Effector memory CD8-positive, alpha-beta T cell (primary cell): ENCODE results near the gene HS3ST4.
"Not testable (repeated sequence)": the region's sequence is repeated elsewhere in the genome, so short reads cannot be mapped to it uniquely, and the experiment has no call there.

ENCODE experiments used
- ATAC-seq: fragments of 150-1000 bp; cut with Tn5 transposase; replicated peaks from 2 replicates; pipeline ENCODE4 v1.10.0; 2021; ENCODE audit warnings: mild to moderate bottlenecking, moderate library complexity
- DNase-seq, 3 experiments: peaks; one replicate each; pipeline ENCODE4 v3.0.0; 2021
- H3K27ac Mint-ChIP-seq, 2 donors: one replicate each; pipeline ENCODE4 v1.8.0; 2022; ENCODE audit warnings: mild to moderate bottlenecking in 2 of 2, mixed read lengths in 2 of 2, moderate library complexity in 2 of 2
- H3K27me3 Mint-ChIP-seq, 2 donors: one replicate each; pipeline ENCODE4 v1.8.0; 2022; ENCODE audit warnings: mixed read lengths in 2 of 2
- H3K36me3 Mint-ChIP-seq: one replicate; pipeline ENCODE4 v1.8.0; 2022; ENCODE audit warnings: mild to moderate bottlenecking, moderate library complexity, mixed read lengths; ENCODE audit not compliant: insufficient read depth
- H3K4me1 Mint-ChIP-seq, 2 donors: one replicate each; pipeline ENCODE4 v1.8.0; 2022; ENCODE audit warnings: low read depth in 2 of 2, mixed read lengths in 2 of 2
- H3K4me3 Mint-ChIP-seq, 2 donors: one replicate each; pipeline ENCODE4 v1.8.0; 2022; ENCODE audit warnings: mild to moderate bottlenecking in 2 of 2, mixed read lengths in 2 of 2, moderate library complexity in 2 of 2
- H3K9me3 Mint-ChIP-seq, 2 donors: one replicate each; pipeline ENCODE4 v1.8.0; 2022; ENCODE audit warnings: mixed read lengths in 2 of 2

Gene HS3ST4

DNA sequence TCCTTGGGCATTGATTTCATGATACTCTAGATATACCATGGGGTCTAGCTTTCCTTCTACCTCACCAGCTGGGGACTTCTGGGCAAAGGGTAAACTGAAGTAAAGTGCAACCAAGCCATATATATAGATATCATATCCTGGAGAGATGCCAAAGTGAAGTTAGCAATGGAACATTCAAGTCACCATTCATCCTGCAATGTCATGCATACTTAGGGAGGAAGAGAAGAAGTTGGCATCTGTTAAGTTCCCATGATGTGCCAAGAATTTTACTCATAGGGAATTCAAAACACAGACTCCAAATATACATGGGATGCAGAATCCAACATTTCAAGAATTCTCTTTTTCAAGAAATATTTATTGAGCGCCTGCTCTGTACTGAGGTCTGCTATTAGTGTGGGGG is 399.8 kb downstream of the HS3ST4 start:
- Mint-ChIP-seq H3K9me3 (peaks cover 3 to 7% of the 10 kb centered on the region in 2 donors), H3K4me3 (no peak overlapping the region), H3K27me3 (peaks cover 16 to 62% of the 10 kb centered on the region in 2 donors), H3K4me1 (no peaks in the 10 kb centered on the region), H3K36me3 (peaks cover 3% of the 10 kb centered on the region), H3K27ac (no peak overlapping the region)
- DNase-seq (no peak), ATAC-seq (no peak)

GRCh38 chr16:26098206-26098605 is 406.4 kb downstream of the HS3ST4 start:
- not testable (repeated sequence) for H3K4me1 Mint-ChIP-seq, H3K27me3 Mint-ChIP-seq, DNase-seq, H3K4me3 Mint-ChIP-seq, H3K36me3 Mint-ChIP-seq, H3K27ac Mint-ChIP-seq, ATAC-seq
- peaks cover 4 to 13% of the 10 kb centered on the region in 2 donors for H3K9me3 Mint-ChIP-seq

GRCh38 chr16:26102369-26102768 is 410.6 kb downstream of the HS3ST4 start:
- peaks cover 0 to 10% of the 10 kb centered on the region in 2 donors for H3K27me3 Mint-ChIP-seq
- H3K4me1 Mint-ChIP-seq, result no peaks in the 10 kb centered on the region
- peaks cover 5 to 14% of the 10 kb centered on the region in 2 donors for H3K9me3 Mint-ChIP-seq
- no peak overlapping the region for H3K4me3 Mint-ChIP-seq
- no peaks in the 10 kb centered on the region for H3K36me3 Mint-ChIP-seq
- H3K27ac Mint-ChIP-seq, result no peak overlapping the region
- ATAC-seq (no peak), DNase-seq (no peak)

DNA sequence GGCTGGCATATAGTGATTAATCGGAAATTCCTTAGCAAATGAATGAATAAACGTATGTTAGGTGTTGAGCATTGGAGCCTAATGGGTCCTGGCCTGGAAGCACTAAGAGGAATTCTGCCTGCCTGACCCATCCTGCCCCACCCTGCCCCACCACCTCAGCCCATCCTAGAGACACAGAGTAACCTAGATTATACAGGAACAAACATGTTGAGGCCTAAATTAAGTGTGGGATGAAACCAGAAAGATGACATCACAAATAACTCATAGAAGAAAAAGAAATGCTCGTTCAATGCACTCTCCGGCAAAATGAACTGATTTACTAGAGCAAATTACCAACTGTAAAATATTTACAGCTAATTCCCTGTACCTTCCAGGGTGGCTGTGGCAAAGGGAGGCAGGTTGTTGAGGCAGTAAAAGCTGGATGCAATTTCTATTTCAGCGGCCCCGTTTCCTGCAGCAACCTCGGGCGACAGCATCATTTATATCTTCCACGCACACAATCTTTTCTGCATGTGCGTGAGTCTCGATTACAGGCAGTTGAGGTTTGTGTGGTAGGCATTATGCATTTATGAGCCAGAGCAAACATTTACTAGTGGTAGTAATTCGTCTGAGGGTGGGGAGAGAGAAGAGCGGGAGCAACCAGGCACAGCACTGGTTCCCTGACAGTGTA is 417.2 kb downstream of the HS3ST4 start:
- peaks cover 2 to 8% of the 10 kb centered on the region in 2 donors for H3K9me3 Mint-ChIP-seq
- H3K27ac Mint-ChIP-seq, result no peak overlapping the region
- H3K27me3 Mint-ChIP-seq, result peaks cover 0 to 14% of the 10 kb centered on the region in 2 donors
- no peaks in the 10 kb centered on the region for H3K4me1 Mint-ChIP-seq
- H3K36me3 Mint-ChIP-seq, result no peaks in the 10 kb centered on the region
- no peak for ATAC-seq
- DNase-seq, result no peak
- no peak overlapping the region for H3K4me3 Mint-ChIP-seq

DNA sequence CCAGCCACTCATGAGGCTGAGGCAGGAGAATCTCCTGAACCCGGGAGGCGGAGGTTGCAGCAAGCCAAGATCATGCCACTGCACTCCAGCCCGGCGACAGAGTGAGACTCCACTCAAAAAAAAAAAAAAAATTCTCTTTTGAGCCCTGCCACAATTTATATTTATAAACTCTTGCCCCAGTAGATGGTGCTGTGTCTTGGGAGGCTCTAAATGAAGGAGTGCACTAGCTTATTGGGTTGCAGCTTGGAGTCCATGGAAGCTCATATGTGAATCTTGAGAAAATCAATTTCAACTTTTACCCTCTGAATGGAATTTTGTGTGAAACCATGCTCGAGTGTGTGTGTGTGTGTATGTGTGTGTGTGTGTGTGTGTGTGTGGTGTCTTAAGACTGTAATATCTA is 420.1 kb downstream of the HS3ST4 start:
- H3K4me1 Mint-ChIP-seq, result no peaks in the 10 kb centered on the region

DNA sequence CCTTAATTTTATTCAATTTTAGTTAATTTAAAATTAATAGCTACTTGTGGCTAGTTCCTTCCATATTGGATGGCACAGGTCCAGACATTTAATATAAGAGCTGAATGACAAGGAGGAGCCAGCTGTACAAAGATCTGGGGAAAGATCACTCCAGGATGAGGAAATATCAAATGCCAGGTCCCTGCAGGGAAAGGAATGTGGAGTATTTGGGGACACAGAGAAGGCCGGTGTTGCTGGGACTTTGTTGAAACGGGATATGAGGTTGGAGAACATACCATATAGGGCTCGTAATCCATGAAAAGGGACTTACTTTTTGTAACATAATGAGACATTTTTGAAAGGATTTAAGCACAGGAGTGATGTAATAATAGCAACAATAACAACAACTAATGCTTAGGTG is 426.8 kb downstream of the HS3ST4 start:
- H3K4me3 Mint-ChIP-seq, result no peak overlapping the region
- no peaks in the 10 kb centered on the region for H3K4me1 Mint-ChIP-seq
- ATAC-seq (no peak), DNase-seq (no peak)
- H3K36me3 Mint-ChIP-seq, result no peaks in the 10 kb centered on the region
- peaks cover 0 to 23% of the 10 kb centered on the region in 2 donors for H3K27me3 Mint-ChIP-seq
- H3K27ac Mint-ChIP-seq, result no peak overlapping the region
- H3K9me3 Mint-ChIP-seq, result no peaks in the 10 kb centered on the region

More for the DNA sequence above, 420.1 kb downstream of the HS3ST4 start:
- H3K36me3 Mint-ChIP-seq, result no peaks in the 10 kb centered on the region
- no peak overlapping the region for H3K27ac Mint-ChIP-seq
- no peaks in the 10 kb centered on the region for H3K9me3 Mint-ChIP-seq
- H3K27me3 Mint-ChIP-seq, result peaks cover 0 to 13% of the 10 kb centered on the region in 2 donors
- H3K4me3 Mint-ChIP-seq, result no peak overlapping the region
- ATAC-seq, result no peak
- DNase-seq, result no peak

- H3K27ac Mint-ChIP-seq, result no peak overlapping the region
- no peaks in the 10 kb centered on the region for H3K9me3 Mint-ChIP-seq
- H3K36me3 Mint-ChIP-seq, result no peaks in the 10 kb centered on the region
- no peak overlapping the region for H3K4me3 Mint-ChIP-seq
- H3K27me3 Mint-ChIP-seq, result peaks cover 0 to 11% of the 10 kb centered on the region in 2 donors
- DNase-seq (no peak), ATAC-seq (no peak)
- H3K4me1 Mint-ChIP-seq, result no peaks in the 10 kb centered on the region
Observed at GRCh38 chr16:26120729-26121128, 429.0 kb downstream of the HS3ST4 start.

DNA sequence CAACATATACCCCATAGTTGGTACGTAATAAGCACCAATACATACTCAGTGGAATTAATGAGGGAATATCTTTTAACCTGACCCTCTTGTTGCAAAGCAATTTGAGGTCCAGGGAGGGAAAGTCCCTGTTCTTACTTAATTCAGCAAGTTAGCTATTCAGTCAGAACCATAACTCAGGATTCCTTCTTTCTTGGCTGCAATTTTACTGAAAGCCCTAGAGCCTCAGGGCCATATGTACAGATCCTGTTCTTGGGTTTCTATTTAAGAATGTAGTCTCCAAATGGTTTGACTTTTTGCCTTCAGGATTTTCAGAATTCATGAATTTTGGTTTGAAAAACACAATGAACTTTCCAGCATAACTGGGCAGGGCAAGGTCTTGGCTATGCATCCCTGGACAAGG is 436.5 kb downstream of the HS3ST4 start:
- DNase-seq, result no peak
- Mint-ChIP-seq H3K27ac (no peak overlapping the region), H3K36me3 (no peaks in the 10 kb centered on the region), H3K4me1 (no peaks in the 10 kb centered on the region), H3K4me3 (no peak overlapping the region), H3K9me3 (no peaks in the 10 kb centered on the region), H3K27me3 (peaks cover 8 to 9% of the 10 kb centered on the region in 2 donors)
- no peak for ATAC-seq

- no peak for DNase-seq
- ATAC-seq, result no peak
- Mint-ChIP-seq H3K4me1 (no peaks in the 10 kb centered on the region), H3K27me3 (peaks cover 8 to 9% of the 10 kb centered on the region in 2 donors), H3K36me3 (no peaks in the 10 kb centered on the region), H3K27ac (no peak overlapping the region), H3K9me3 (no peaks in the 10 kb centered on the region), H3K4me3 (no peak overlapping the region)
Observed at GRCh38 chr16:26129997-26130396, 438.2 kb downstream of the HS3ST4 start.

GRCh38 chr16:26133416-26134093 is 441.8 kb downstream of the HS3ST4 start:
- Mint-ChIP-seq H3K36me3 (no peaks in the 10 kb centered on the region), H3K27me3 (no peaks in the 10 kb centered on the region), H3K4me3 (no peak overlapping the region), H3K4me1 (no peaks in the 10 kb centered on the region), H3K9me3 (no peaks in the 10 kb centered on the region), H3K27ac (no peak overlapping the region)
- no peak for DNase-seq
- ATAC-seq, result no peak

- Mint-ChIP-seq H3K4me1 (no peaks in the 10 kb centered on the region), H3K27ac (no peak overlapping the region), H3K4me3 (no peak overlapping the region), H3K27me3 (no peaks in the 10 kb centered on the region), H3K9me3 (no peaks in the 10 kb centered on the region), H3K36me3 (no peaks in the 10 kb centered on the region)
- DNase-seq (no peak), ATAC-seq (no peak)
Observed at GRCh38 chr16:26134588-26134987, 442.8 kb downstream of the HS3ST4 start.

DNA sequence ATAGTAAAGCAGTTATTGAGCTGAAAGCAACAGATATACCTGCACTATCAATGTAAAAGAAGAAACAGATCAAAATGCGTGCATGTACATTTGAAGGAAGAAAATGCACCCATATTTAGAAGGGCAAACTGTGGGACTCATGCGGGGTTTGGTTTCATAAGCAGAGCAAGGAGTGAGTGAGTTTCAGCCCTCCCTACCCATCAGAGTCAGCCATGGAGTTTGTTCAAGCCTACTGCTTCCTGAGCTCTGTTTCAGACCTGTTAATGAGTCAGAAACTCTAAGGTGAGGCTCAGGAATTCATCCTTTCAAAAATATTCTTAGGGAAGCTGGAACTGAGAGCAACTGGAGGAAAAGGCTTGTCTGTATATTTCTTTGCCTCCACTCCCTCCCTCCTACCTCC is 446.2 kb downstream of the HS3ST4 start:
- no peak for ATAC-seq
- no peaks in the 10 kb centered on the region for H3K36me3 Mint-ChIP-seq

GRCh38 chr16:26139091-26139490 is 447.3 kb downstream of the HS3ST4 start:
- H3K9me3 Mint-ChIP-seq, result no peaks in the 10 kb centered on the region
- H3K4me1 Mint-ChIP-seq, result no peaks in the 10 kb centered on the region
- H3K27ac Mint-ChIP-seq, result no peak overlapping the region
- ATAC-seq (no peak), DNase-seq (no peak)
- no peak overlapping the region for H3K4me3 Mint-ChIP-seq
- H3K27me3 Mint-ChIP-seq, result no peaks in the 10 kb centered on the region
- H3K36me3 Mint-ChIP-seq, result no peaks in the 10 kb centered on the region

More for the DNA sequence above, 446.2 kb downstream of the HS3ST4 start:
- no peak for DNase-seq
- H3K9me3 Mint-ChIP-seq, result no peaks in the 10 kb centered on the region
- no peak overlapping the region for H3K4me3 Mint-ChIP-seq
- no peaks in the 10 kb centered on the region for H3K27me3 Mint-ChIP-seq
- H3K4me1 Mint-ChIP-seq, result no peaks in the 10 kb centered on the region
- H3K27ac Mint-ChIP-seq, result no peak overlapping the region

GRCh38 chr16:26139884-26140283 is 448.1 kb downstream of the HS3ST4 start:
- DNase-seq (no peak), ATAC-seq (no peak)
- no peak overlapping the region for H3K4me3 Mint-ChIP-seq
- H3K9me3 Mint-ChIP-seq, result no peaks in the 10 kb centered on the region
- no peaks in the 10 kb centered on the region for H3K4me1 Mint-ChIP-seq
- no peak overlapping the region for H3K27ac Mint-ChIP-seq
- H3K27me3 Mint-ChIP-seq, result no peaks in the 10 kb centered on the region
- H3K36me3 Mint-ChIP-seq, result no peaks in the 10 kb centered on the region
